HG03103 (cell line): ENCODE measurements around the gene RABEP2.
A peak's percentile ranks its signal among the peaks of the same experiment; 100 is the strongest.
"Not testable (repeated sequence)": the region's sequence is repeated elsewhere in the genome, so short reads cannot be mapped to it uniquely, and the experiment has no call there.

Source experiments
- ATAC-seq: cut with Tn5 transposase; IDR thresholded peaks from one replicate; pipeline ENCODE4 v1.9.1; 2021; ENCODE audit warnings: low read depth; ENCODE audit not compliant: unreplicated experiment

Gene RABEP2

GRCh38 chr16:28933171-28933570 lies 8.1 kb upstream of the RABEP2 start:
- ATAC-seq, result no peak

DNA sequence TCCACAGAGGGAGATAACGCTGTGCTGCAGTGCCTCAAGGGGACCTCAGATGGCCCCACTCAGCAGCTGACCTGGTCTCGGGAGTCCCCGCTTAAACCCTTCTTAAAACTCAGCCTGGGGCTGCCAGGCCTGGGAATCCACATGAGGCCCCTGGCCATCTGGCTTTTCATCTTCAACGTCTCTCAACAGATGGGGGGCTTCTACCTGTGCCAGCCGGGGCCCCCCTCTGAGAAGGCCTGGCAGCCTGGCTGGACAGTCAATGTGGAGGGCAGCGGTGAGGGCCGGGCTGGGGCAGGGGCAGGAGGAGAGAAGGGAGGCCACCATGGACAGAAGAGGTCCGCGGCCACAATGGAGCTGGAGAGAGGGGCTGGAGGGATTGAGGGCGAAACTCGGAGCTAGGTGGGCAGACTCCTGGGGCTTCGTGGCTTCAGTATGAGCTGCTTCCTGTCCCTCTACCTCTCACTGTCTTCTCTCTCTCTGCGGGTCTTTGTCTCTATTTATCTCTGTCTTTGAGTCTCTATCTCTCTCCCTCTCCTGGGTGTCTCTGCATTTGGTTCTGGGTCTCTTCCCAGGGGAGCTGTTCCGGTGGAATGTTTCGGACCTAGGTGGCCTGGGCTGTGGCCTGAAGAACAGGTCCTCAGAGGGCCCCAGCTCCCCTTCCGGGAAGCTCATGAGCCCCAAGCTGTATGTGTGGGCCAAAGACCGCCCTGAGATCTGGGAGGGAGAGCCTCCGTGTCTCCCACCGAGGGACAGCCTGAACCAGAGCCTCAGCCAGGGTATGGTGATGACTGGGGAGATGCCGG lies 7.5 kb upstream of the RABEP2 start:
- ATAC-seq, result no peak

DNA sequence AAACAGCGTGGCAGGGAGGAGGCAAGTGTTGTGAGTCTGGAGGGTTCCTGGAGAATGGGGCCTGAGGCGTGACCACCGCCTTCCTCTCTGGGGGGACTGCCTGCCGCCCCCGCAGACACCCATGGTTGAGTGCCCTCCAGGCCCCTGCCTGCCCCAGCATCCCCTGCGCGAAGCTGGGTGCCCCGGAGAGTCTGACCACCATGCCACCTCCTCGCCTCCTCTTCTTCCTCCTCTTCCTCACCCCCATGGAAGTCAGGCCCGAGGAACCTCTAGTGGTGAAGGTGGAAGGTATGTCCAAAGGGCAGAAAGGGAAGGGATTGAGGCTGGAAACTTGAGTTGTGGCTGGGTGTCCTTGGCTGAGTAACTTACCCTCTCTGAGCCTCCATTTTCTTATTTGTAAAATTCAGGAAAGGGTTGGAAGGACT lies 6.8 kb upstream of the RABEP2 start, which contains the start of gene CD19:
Gene CD19 (plus strand): TSS at position 171 of the 425 bp plus-strand sequence. CDS start 30 bp downstream, at position 201.
- no peak for ATAC-seq

DNA sequence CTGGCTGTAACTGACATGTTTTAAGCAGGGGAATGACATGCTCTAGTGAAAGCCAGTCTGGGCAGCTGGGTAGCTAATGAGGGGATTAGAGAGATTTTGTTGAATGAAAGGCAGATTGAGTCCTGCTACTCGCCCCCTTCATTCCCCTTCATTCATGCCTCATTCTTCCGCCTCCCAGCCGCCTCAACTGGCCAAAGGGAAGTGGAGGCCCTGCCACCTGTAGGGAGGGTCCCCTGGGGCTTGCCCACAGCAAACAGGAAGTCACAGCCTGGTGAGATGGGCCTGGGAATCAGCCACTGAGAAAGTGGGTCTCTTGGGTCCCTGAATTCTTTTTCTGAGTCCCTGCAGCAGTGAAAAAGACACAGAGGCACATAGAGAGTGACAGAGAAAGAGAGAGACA lies 5.6 kb upstream of the RABEP2 start:
- no peak for ATAC-seq

DNA sequence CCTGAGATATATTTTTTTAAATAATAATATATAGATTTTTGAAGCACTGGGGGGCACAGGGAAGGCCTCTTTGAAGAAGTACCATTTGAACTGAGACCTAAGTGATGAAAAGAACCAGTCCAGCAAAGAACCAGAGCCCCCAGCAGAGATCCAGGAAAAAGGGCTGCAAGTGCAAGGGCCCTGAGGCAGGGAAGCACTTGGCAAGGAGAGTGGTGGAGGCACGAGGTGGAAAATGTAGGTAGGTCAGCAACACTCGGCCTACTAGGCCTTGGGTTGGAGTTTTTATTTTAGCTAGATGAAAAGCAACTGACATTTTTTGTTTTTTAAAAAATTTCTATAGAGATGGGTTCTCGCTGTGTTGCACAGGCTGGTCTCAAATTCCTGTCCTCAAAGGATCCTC lies 5.2 kb upstream of the RABEP2 start:
- no peak for ATAC-seq

GRCh38 chr16:28927815-28928214 lies 2.8 kb upstream of the RABEP2 start:
- no peak for ATAC-seq

- not testable (repeated sequence) for ATAC-seq
Observed at GRCh38 chr16:28926284-28926683, 1.2 kb upstream of the RABEP2 start.

GRCh38 chr16:28925386-28926228 lies 569 bp upstream of the RABEP2 start:
- peak; percentile 25 for ATAC-seq

GRCh38 chr16:28924399-28924761 lies 658 bp downstream of the RABEP2 start:
- no peak for ATAC-seq

GRCh38 chr16:28923652-28924398 lies 1.2 kb downstream of the RABEP2 start:
- peak; percentile 53 for ATAC-seq

DNA sequence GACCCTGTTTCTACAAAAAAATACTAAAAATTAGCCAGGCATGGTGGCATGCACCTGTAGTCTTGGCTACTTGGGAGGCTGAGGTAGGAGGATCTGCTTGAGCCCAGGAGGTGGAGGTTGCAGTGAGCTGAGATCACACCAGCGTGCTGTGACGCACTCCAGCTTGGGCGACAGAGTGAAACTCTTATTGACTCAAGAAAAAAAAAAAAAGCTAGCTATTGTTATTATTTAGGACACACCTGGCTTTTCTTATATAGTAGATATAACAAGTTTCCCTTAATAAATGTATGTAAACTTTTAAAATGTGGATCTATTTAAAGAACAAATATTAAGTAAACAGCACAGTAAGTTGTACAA lies 1.8 kb downstream of the RABEP2 start:
- no peak for ATAC-seq

GRCh38 chr16:28918698-28919097 lies 6.3 kb downstream of the RABEP2 start:
- no peak for ATAC-seq

DNA sequence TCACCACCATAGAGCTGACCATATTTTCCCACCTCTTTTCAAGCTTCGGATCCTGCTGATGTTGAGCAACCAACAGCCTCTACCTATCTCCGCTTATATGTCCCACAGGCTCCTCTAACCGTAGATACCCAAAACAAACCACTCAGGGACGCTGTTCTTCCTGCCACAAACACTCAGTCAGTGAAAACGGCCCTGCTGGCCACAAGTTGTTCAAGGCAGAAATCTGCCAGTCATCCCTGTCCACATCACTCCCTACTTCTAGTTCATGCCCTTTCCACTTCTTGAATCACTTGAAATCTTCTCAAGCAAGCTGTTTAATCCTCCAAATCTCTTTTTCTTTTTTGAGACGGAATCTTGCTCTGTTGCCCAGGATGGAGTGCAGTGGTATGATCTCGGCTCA lies 7.9 kb downstream of the RABEP2 start:
- ATAC-seq, result no peak

DNA sequence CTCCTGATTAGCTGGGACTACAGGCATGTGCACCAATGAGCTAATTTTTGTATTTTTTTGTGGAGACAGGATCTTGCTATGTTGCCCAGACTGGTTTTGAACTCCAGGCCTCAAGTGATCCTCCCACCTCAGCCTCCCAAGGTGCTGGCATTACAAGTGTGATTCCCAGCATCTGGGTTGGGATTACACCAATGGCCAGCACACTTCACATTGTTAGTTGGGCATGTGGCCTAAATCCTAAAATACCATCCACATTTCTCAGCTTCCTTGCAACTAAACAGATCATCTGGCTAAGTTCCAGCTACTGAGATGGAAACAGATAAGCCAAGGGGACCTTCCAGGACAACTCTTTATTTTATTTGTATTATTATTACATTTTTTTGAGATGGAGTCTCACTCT lies 9.9 kb downstream of the RABEP2 start:
- no peak for ATAC-seq

DNA sequence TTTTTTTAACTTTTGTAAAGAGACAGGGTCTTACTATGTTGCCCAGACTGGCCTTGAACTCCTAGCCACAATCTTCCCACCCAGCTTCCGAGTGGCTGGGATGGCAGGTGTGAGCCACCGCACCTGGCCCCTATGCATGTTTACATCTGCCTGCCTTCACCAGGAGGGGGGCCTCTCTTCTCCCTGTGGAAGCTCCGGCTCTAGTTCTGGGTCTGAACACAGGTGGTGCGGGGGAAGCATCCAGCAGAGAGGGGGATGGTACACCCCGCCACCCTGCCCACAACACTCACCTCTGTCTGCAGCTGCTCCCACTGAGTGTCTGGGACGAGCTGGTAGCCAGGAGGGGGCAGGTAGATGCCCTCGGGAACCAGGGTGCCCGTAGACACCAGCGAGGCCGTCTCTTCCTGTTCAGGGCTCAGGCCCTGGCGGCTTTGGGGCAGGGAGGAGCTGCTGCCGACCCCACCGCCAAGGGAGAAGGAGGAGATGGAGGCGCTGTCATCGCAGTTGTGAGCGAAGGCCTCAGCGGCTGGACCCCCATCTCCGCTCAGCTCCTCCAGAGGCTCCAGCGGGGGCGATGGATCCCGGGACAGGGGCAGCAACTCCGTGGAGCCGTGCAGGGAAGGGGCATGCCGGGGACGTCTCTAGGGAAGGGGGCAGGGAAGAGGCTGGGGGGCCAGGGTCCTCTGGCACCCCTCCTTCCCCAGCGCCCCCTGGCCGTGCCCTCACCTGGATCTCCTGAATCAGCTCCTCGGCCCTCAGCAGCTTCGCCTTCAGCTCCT lies 10.9 kb downstream of the RABEP2 start:
- no peak for ATAC-seq

GRCh38 chr16:28912558-28912957 lies 12.5 kb downstream of the RABEP2 start:
- no peak for ATAC-seq

DNA sequence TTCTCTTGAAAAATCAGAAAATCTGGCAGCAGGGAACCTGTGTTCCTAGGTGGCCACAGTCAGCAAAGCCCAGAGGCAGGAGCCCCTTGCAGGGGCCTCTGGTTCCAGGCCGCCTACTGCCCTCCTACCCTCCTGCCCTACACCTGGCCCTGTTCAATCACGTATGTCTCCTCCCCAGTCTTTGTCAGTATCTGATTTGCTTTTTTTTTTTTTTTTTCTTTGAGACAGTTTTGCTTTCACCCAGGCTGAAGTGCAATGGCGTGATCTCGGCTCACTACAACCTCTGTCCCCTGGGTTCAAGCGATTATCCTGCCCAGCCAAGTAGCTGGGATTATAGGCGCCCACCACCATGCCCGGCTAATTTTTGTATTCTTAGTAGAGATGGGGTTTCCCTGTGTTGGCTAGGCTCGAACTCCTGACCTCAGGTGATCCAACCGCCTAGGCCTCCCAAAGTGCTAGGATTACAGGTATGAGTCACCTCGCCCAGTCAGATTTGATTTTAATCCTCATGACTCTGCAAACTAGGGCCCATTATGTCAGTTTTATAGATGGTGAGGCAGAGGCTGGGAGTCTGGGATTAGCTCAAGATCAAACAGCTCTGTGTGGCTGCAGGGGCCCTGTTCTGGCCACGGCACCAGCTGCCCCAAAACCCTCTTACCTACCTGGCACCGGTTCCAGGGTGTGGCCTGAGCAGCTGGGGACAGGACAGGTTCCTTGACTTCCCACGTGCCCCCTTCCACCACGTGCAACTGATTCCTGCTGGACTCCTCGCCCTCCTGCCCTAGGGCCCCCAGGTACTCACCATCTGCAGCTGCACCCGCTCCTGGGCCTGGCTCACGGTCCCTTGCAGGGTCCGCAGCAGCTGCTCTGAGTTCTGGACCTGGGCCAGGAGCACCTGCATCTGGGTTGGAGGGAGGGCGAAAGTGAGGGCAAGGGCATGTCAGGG lies 14.7 kb downstream of the RABEP2 start:
- no peak for ATAC-seq

GRCh38 chr16:28905800-28906372 lies 19.2 kb downstream of the RABEP2 start:
- no peak for ATAC-seq

DNA sequence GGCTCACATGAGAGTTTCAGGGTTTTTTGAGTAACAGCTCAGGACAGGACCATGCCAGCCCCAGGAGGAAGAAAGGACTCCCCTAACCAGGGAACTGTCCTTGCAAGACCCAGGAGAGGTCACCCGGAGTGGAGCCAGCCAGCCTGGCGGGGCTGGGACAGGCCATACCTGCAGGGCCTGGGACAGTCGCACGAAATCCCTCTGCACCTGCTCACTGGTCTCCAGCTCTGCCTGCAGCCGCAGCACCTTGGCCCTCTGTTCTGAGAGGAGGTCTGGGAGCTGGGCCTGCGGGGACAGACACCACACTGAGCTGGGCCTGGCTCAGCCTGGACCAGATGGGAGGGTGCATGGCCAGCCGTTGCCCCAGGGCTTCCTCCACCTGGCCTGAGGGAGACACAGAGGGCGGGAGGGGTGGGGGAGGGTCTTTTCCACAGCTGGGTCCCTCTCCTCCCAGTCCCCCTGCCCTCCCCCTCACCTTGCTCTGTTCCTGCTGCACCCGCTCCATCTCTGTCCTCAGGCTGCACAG lies 19.7 kb downstream of the RABEP2 start:
- no peak for ATAC-seq
